Measurements from ENCODE around the gene SPON1. TPM values are rescaled to one million over a fixed set of nuclear protein-coding genes. Genes with fewer than 3 reads are reported as not detected.

The SPON1 gene
- total RNA-seq, 1 experiment from 2014 or later, result not detected

GRCh38 chr11:13920756-13921155 lies 41.8 kb upstream of the SPON1 start:
- H2AFZ ChIP-seq (ENCODE audit: low read length), result no peak overlapping the region
- H3K4me2 ChIP-seq (ENCODE audit: low read length), result no peak overlapping the region
- no peak for TF ChIP-seq EZH2 (IDR thresholded peaks at IDR 0.05; ENCODE audit: low read length, unreplicated experiment)
- TF ChIP-seq CTCF (conservative IDR thresholded peaks at IDR 0.05; ENCODE audit: low read depth, low read length), result no peak
- no peak for TF ChIP-seq EZH2phosphoT487 (IDR thresholded peaks at IDR 0.05; ENCODE audit: borderline replicate concordance, low read length)
- no peak for ATAC-seq
- ChIA-PET POLR2A (ENCODE audit: unreplicated experiment) (no interaction called here), CTCF (no interaction called here)
- no peak for DNase-seq
- no peak overlapping the region for H3K27ac ChIP-seq (ENCODE audit: low read length)
- H3F3A ChIP-seq (ENCODE audit: low read length, unreplicated experiment), result no peaks in the 10 kb centered on the region
- H3K27me3 ChIP-seq (ENCODE audit: low read length), result no peaks in the 10 kb centered on the region
- no peaks in the 10 kb centered on the region for H3K79me2 ChIP-seq (ENCODE audit: low read length)
- no peaks in the 10 kb centered on the region for H4K20me1 ChIP-seq (ENCODE audit: low read length)
- intact Hi-C loops (cut with micrococcal nuclease), result no loop called here
- no peaks in the 10 kb centered on the region for H3K36me3 ChIP-seq (ENCODE audit: low read depth, low read length)
- BruUV-seq (replicated peaks), result no TSS peak
- H3K4me3 ChIP-seq (ENCODE audit: low read length), result no peak overlapping the region
- no peak overlapping the region for H3K9ac ChIP-seq (ENCODE audit: low read length)
- H3K4me1 ChIP-seq (ENCODE audit: insufficient read depth, low read length), result peaks cover 28% of the 10 kb centered on the region
- no peaks in the 10 kb centered on the region for H3K9me2 ChIP-seq (replicated peaks; ENCODE audit: low read length)
- H3K9me3 ChIP-seq (ENCODE audit: low read length), result no peaks in the 10 kb centered on the region

DNA sequence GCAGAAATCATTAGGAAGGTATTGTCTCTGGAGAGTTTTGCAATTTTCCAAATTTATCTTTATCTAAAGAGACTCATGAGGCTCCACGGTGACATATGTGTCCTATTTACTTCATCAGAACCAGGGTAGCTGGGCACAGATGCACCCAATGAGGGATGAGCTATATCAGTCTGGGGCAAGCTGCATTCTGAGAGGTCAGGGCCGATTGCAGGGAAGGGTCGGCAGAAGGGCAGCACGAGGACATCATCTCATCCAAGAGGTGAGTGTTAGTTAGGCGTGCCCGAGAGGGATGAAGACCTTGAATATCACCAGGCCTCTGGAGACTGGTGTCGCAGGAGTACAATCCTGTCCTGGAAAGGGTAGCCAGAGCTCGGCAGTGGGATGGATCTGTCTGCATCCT lies 41.0 kb upstream of the SPON1 start:
- ChIA-PET CTCF (no interaction called here), POLR2A (ENCODE audit: unreplicated experiment) (no interaction called here)
- no peak for TF ChIP-seq EZH2 (IDR thresholded peaks at IDR 0.05; ENCODE audit: low read length, unreplicated experiment)
- intact Hi-C loops (cut with micrococcal nuclease), result no loop called here
- no peaks in the 10 kb centered on the region for H3K27me3 ChIP-seq (ENCODE audit: low read length)
- H3K9me2 ChIP-seq (replicated peaks; ENCODE audit: low read length), result no peaks in the 10 kb centered on the region
- H3K4me2 ChIP-seq (ENCODE audit: low read length), result no peak overlapping the region
- H3K4me1 ChIP-seq (ENCODE audit: insufficient read depth, low read length), result peaks cover 28% of the 10 kb centered on the region
- H4K20me1 ChIP-seq (ENCODE audit: low read length), result no peaks in the 10 kb centered on the region
- no peaks in the 10 kb centered on the region for H3F3A ChIP-seq (ENCODE audit: low read length, unreplicated experiment)
- DNase-seq (no peak), ATAC-seq (no peak)
- no peaks in the 10 kb centered on the region for H3K36me3 ChIP-seq (ENCODE audit: low read depth, low read length)
- no peaks in the 10 kb centered on the region for H3K9me3 ChIP-seq (ENCODE audit: low read length)
- no TSS peak for BruUV-seq (replicated peaks)
- H3K79me2 ChIP-seq (ENCODE audit: low read length), result no peaks in the 10 kb centered on the region
- no peak overlapping the region for H2AFZ ChIP-seq (ENCODE audit: low read length)
- no peak overlapping the region for H3K27ac ChIP-seq (ENCODE audit: low read length)
- H3K9ac ChIP-seq (ENCODE audit: low read length), result no peak overlapping the region
- H3K4me3 ChIP-seq (ENCODE audit: low read length), result no peak overlapping the region

- Histone ChIP-seq H3F3A (ENCODE audit: low read length, unreplicated experiment) (no peaks in the 10 kb centered on the region), H3K27ac (ENCODE audit: low read length) (peak overlapping the region; percentile 61), H3K36me3 (ENCODE audit: low read depth, low read length) (no peaks in the 10 kb centered on the region), H3K4me1 (ENCODE audit: insufficient read depth, low read length) (peaks cover 28% of the 10 kb centered on the region), H3K4me2 (ENCODE audit: low read length) (peak overlapping the region; percentile 68), H3K79me2 (ENCODE audit: low read length) (no peaks in the 10 kb centered on the region), H3K9ac (ENCODE audit: low read length) (no peak overlapping the region), H3K27me3 (ENCODE audit: low read length) (no peaks in the 10 kb centered on the region), H2AFZ (ENCODE audit: low read length) (peak overlapping the region; percentile 49), H4K20me1 (ENCODE audit: low read length) (no peaks in the 10 kb centered on the region), H3K9me2 (replicated peaks; ENCODE audit: low read length) (no peaks in the 10 kb centered on the region), H3K4me3 (ENCODE audit: low read length) (peak overlapping the region; percentile 2; the same call in 1 of the 2 replicates), H3K9me3 (ENCODE audit: low read length) (no peaks in the 10 kb centered on the region)
- peak; percentile 59 for ATAC-seq
- BruUV-seq (replicated peaks), result no TSS peak
- peak; percentile 68 for DNase-seq
- intact Hi-C loops (cut with micrococcal nuclease), result no loop called here
- ChIA-PET CTCF (no interaction called here), POLR2A (ENCODE audit: unreplicated experiment) (no interaction called here)
- no peak for TF ChIP-seq CTCF (conservative IDR thresholded peaks at IDR 0.05; ENCODE audit: low read depth, low read length)
- no peak for TF ChIP-seq EZH2 (IDR thresholded peaks at IDR 0.05; ENCODE audit: low read length, unreplicated experiment)
- no peak for TF ChIP-seq EZH2phosphoT487 (IDR thresholded peaks at IDR 0.05; ENCODE audit: borderline replicate concordance, low read length)
These were observed 39.3 kb upstream of the SPON1 start for GRCh38 chr11:13923182-13923581.
